Hepatocyte (in vitro differentiated cells): ENCODE results near the gene IP6K1. TPM values are rescaled to one million over a fixed set of nuclear protein-coding genes. Genes with fewer than 3 reads are reported as not detected.

ENCODE experiments used
- DNase-seq: peaks from one replicate; pipeline ENCODE4 v3.0.0-alpha.2; 2016; ENCODE audit warnings: low spot score
- H2AFZ ChIP-seq: fragments of 200-600 bp; sonication (generic); 2 replicates; pipeline ENCODE4 v1.6.0; 2016; ENCODE audit warnings: antibody characterized with exemption, mild to moderate bottlenecking
- H3K27ac ChIP-seq: fragments of 200-600 bp; sonication (generic); 2 replicates; pipeline ENCODE4 v1.5.1; 2016; ENCODE audit warnings: mild to moderate bottlenecking
- H3K27me3 ChIP-seq: fragments of 200-600 bp; sonication (generic); 2 replicates; pipeline ENCODE4 v1.6.1; 2016
- H3K36me3 ChIP-seq: fragments of 200-600 bp; sonication (generic); replicated peaks from 2 replicates; pipeline ENCODE4 v1.5.1; 2016; ENCODE audit warnings: low read depth; ENCODE audit not compliant: insufficient read depth
- H3K4me1 ChIP-seq: fragments of 200-600 bp; sonication (generic); 2 replicates; pipeline ENCODE4 v1.5.1; 2016; ENCODE audit warnings: mild to moderate bottlenecking, moderate library complexity; ENCODE audit not compliant: insufficient read depth
- H3K4me2 ChIP-seq: fragments of 200-600 bp; sonication (generic); 2 replicates; pipeline ENCODE4 v1.6.0; 2016
- H3K4me3 ChIP-seq: fragments of 200-600 bp; sonication (generic); 2 replicates; pipeline ENCODE4 v1.5.1; 2016; ENCODE audit warnings: mild to moderate bottlenecking
- H3K79me2 ChIP-seq: fragments of 200-600 bp; sonication (generic); 2 replicates; pipeline ENCODE4 v1.6.0; 2017; ENCODE audit warnings: mild to moderate bottlenecking
- H3K9me2 ChIP-seq: fragments of 200-600 bp; sonication (generic); replicated peaks from 2 replicates; pipeline ENCODE4 v1.6.0; 2017; ENCODE audit warnings: mild to moderate bottlenecking; ENCODE audit not compliant: insufficient read depth
- H3K9me3 ChIP-seq: fragments of 200-600 bp; sonication (generic); 2 replicates; pipeline ENCODE4 v1.5.1; 2016; ENCODE audit warnings: low read depth, mild to moderate bottlenecking
- H4K20me1 ChIP-seq: fragments of 200-600 bp; sonication (generic); 2 replicates; pipeline ENCODE4 v1.6.0; 2016; ENCODE audit warnings: mild to moderate bottlenecking; ENCODE audit not compliant: insufficient read depth, poor library complexity, severe bottlenecking
- EZH2 ChIP-seq: fragments of 200-600 bp; sonication (generic); IDR thresholded peaks from 2 replicates; pipeline ENCODE4 v1.6.1; 2016; ENCODE audit warnings: antibody characterized with exemption, mild to moderate bottlenecking, borderline replicate concordance
- EZH2phosphoT487 ChIP-seq: fragments of 200-600 bp; sonication (generic); IDR thresholded peaks from one replicate; pipeline ENCODE4 v1.6.1; 2018; ENCODE audit warnings: antibody characterized with exemption, mild to moderate bottlenecking, low read depth, moderate library complexity; ENCODE audit not compliant: unreplicated experiment, severe bottlenecking
- WGBS: methylation state at CpG from one replicate; pipeline ENCODE4 v1.1.6; 2016; ENCODE audit warnings: low lambda C conversion rate; ENCODE audit errors: missing lambda C conversion rate; 5-methylcytosine and 5-hydroxymethylcytosine counted together
- polyA plus RNA-seq: library from polyadenylated mRNA; unstranded; fragments of >200 nt; fragmentation: Nextera tagmentation; extraction: Ambion mirVana; gene quantifications from 2 replicates; pipeline ENCODE4 v1.2.1, GENCODE V29; 2016
- total RNA-seq: library from RNA; depleted of rRNA; stranded (reverse); fragments of >200 nt; gene quantifications from 2 replicates; pipeline ENCODE4 v1.2.3, GENCODE V29; 2014
- TF ChIP-seq, protein P1 (sequence below): fragments of 200-600 bp; sonication (generic); IDR thresholded peaks from 2 replicates; pipeline ENCODE4 v1.5.1; 2016; ENCODE audit warnings: antibody characterized with exemption, mild to moderate bottlenecking; ENCODE audit not compliant: poor library complexity

IP6K1 gene
- total and polyA plus RNA-seq, 2 experiments from 2014 or later, result 21.6 to 32.6 TPM

- Histone ChIP-seq H3K27me3 (no peaks in the 10 kb centered on the region), H3K4me2 (no peak overlapping the region), H3K4me1 (no peaks in the 10 kb centered on the region), H4K20me1 (peaks cover 45% of the 10 kb centered on the region), H3K9me3 (no peaks in the 10 kb centered on the region), H3K27ac (no peak overlapping the region), H3K36me3 (no peaks in the 10 kb centered on the region), H3K4me3 (no peak overlapping the region), H3K9me2 (no peaks in the 10 kb centered on the region), H3K79me2 (peaks cover 98% of the 10 kb centered on the region), H2AFZ (no peak overlapping the region)
- WGBS, result 73% methylated on average over 1 of the region's 1 CpG
- no peak for DNase-seq
- no peak for TF ChIP-seq EZH2phosphoT487
- no peak for TF ChIP-seq EZH2
- TF ChIP-seq, protein P1, sequence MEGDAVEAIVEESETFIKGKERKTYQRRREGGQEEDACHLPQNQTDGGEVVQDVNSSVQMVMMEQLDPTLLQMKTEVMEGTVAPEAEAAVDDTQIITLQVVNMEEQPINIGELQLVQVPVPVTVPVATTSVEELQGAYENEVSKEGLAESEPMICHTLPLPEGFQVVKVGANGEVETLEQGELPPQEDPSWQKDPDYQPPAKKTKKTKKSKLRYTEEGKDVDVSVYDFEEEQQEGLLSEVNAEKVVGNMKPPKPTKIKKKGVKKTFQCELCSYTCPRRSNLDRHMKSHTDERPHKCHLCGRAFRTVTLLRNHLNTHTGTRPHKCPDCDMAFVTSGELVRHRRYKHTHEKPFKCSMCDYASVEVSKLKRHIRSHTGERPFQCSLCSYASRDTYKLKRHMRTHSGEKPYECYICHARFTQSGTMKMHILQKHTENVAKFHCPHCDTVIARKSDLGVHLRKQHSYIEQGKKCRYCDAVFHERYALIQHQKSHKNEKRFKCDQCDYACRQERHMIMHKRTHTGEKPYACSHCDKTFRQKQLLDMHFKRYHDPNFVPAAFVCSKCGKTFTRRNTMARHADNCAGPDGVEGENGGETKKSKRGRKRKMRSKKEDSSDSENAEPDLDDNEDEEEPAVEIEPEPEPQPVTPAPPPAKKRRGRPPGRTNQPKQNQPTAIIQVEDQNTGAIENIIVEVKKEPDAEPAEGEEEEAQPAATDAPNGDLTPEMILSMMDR, result no peak
Observed at GRCh38 chr3:49759226-49759625, 27.1 kb downstream of the IP6K1 start.

GRCh38 chr3:49757197-49757596 lies 29.1 kb downstream of the IP6K1 start:
- no peak overlapping the region for H3K4me2 ChIP-seq
- no peaks in the 10 kb centered on the region for H3K27me3 ChIP-seq
- H4K20me1 ChIP-seq, result peaks cover 50% of the 10 kb centered on the region
- no peak for TF ChIP-seq EZH2phosphoT487
- TF ChIP-seq, protein P1, result no peak
- no peak for TF ChIP-seq EZH2
- no peaks in the 10 kb centered on the region for H3K36me3 ChIP-seq
- WGBS, result 47% methylated on average over 2 of the region's 2 CpGs
- H3K79me2 ChIP-seq, result peaks cover 95% of the 10 kb centered on the region
- H3K9me2 ChIP-seq, result no peaks in the 10 kb centered on the region
- no peak overlapping the region for H3K4me3 ChIP-seq
- no peak for DNase-seq
- no peaks in the 10 kb centered on the region for H3K4me1 ChIP-seq
- H2AFZ ChIP-seq, result no peak overlapping the region
- no peak overlapping the region for H3K27ac ChIP-seq
- no peaks in the 10 kb centered on the region for H3K9me3 ChIP-seq

DNA sequence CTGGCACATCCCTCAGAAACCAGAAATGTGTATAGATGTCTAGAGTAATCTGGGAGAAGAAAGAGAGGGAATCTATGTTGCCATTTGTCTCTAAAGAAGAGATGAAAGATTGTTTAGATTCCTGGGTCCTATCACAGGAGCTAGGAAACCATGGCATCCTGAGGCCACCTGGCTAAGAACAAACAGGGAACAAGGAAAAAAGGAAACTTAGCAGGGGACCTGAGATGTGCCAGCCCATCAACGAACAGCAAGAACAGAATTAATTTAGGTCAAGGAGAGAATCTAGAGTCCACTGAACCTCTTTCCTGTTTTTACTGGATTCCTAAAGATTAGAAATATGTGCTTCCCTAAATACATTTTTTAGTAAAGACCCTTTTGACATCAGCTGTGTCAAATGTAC lies 30.3 kb downstream of the IP6K1 start:
- Histone ChIP-seq H3K9me3 (no peaks in the 10 kb centered on the region), H4K20me1 (peaks cover 50% of the 10 kb centered on the region), H3K4me2 (no peak overlapping the region), H3K36me3 (no peaks in the 10 kb centered on the region), H2AFZ (no peak overlapping the region), H3K9me2 (no peaks in the 10 kb centered on the region), H3K4me3 (no peak overlapping the region), H3K27me3 (no peaks in the 10 kb centered on the region), H3K27ac (no peak overlapping the region), H3K4me1 (peaks cover 6% of the 10 kb centered on the region), H3K79me2 (peaks cover 96% of the 10 kb centered on the region)
- TF ChIP-seq EZH2phosphoT487, result no peak
- no peak for TF ChIP-seq EZH2
- no peak for DNase-seq
- 73% methylated on average over 1 of the region's 1 CpG for WGBS

DNA sequence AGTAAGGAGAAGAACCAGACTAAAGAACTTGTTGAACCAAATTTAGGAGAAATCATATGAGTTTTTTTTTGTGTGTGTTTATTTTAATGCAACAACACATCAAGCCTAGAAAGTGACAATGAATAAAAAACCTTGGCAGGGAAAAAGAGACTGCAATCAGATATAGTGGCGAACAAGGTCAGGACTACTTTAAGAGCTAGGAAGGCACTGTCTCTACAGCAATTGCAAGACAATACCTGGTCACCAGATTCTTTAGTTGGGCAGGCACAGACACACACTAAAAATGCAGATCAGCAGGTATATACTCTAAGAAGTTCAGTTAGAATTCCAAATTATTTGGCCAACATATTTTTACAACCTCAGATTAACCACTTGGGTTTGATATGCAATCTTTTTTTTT lies 31.8 kb downstream of the IP6K1 start:
- Histone ChIP-seq H3K27me3 (no peaks in the 10 kb centered on the region), H3K9me2 (no peaks in the 10 kb centered on the region), H2AFZ (no peak overlapping the region), H3K79me2 (peaks cover 94% of the 10 kb centered on the region), H3K27ac (no peak overlapping the region), H4K20me1 (peaks cover 47% of the 10 kb centered on the region), H3K4me3 (no peak overlapping the region), H3K4me2 (no peak overlapping the region), H3K36me3 (no peaks in the 10 kb centered on the region), H3K4me1 (peaks cover 6% of the 10 kb centered on the region), H3K9me3 (no peaks in the 10 kb centered on the region)
- 100% methylated on average over 1 of the region's 1 CpG for WGBS
- no peak for DNase-seq
- TF ChIP-seq, protein P1, result no peak
- no peak for TF ChIP-seq EZH2phosphoT487
- no peak for TF ChIP-seq EZH2
